CD14-positive monocyte (primary cell): ENCODE results near the gene PNLDC1. TPM values are rescaled to one million over a fixed set of nuclear protein-coding genes. Genes with fewer than 3 reads are reported as not detected.
"Not testable (repeated sequence)": the region's sequence is repeated elsewhere in the genome, so short reads cannot be mapped to it uniquely, and the experiment has no call there.

ENCODE experiments used
- DNase-seq, 3 donors: peaks; one replicate each; pipeline ENCODE4 v3.0.0-alpha.2; 2011 to 2022
- H2AFZ ChIP-seq: 2 replicates; pipeline ENCODE4 v1.6.0; 2012; ENCODE audit warnings: mild to moderate bottlenecking, low read depth, low read length, inconsistent platforms; ENCODE audit not compliant: insufficient read depth, poor library complexity, severe bottlenecking
- H3K27ac ChIP-seq, 2 donors: 1 replicate in 1 of 2; 2 replicates in 1 of 2; pipeline ENCODE4 v1.5.1; 2012 to 2013; ENCODE audit warnings: low read length in 2 of 2, control low read depth in 1 of 2, inconsistent platforms in 1 of 2, low read depth in 1 of 2, mild to moderate bottlenecking in 1 of 2
- H3K27me3 ChIP-seq, 2 donors: one replicate each; pipeline versions ENCODE4 v1.6.0 to v1.6.1; 2011 to 2013; ENCODE audit warnings: low read length in 2 of 2; ENCODE audit not compliant: control insufficient read depth in 2 of 2, insufficient read depth in 2 of 2
- H3K36me3 ChIP-seq, 2 donors: replicated peaks in 1 of 2; 1 replicate in 1 of 2; 2 replicates in 1 of 2; pipeline versions ENCODE4 v1.5.1 to v1.6.1; 2012 to 2013; ENCODE audit warnings: low read length in 2 of 2, control low read depth in 1 of 2, inconsistent platforms in 1 of 2, mild to moderate bottlenecking in 1 of 2; ENCODE audit not compliant: insufficient read depth in 2 of 2, control insufficient read depth in 1 of 2
- H3K4me1 ChIP-seq, 2 donors: 1 replicate in 1 of 2; 2 replicates in 1 of 2; pipeline versions ENCODE4 v1.5.1 to v1.6.1; 2012 to 2013; ENCODE audit warnings: low read length in 2 of 2, control low read depth in 1 of 2, inconsistent platforms in 1 of 2, mild to moderate bottlenecking in 1 of 2, moderate library complexity in 1 of 2; ENCODE audit not compliant: insufficient read depth in 2 of 2, control insufficient read depth in 1 of 2
- H3K4me2 ChIP-seq: replicated peaks from 2 replicates; pipeline ENCODE3; 2012; ENCODE audit warnings: low read length, moderate library complexity, mild to moderate bottlenecking; ENCODE audit not compliant: poor library complexity, severe bottlenecking; ENCODE audit errors: extremely low read depth
- H3K4me3 ChIP-seq, 3 experiments: fragments of 200-600 bp in 1 of 3; sonication (generic) in 1 of 3; replicated peaks in 1 of 3; 1 replicate in 2 of 3; 2 replicates in 1 of 3; pipeline ENCODE4 v1.5.1; 2011 to 2013; ENCODE audit warnings: low read length in 3 of 3, mild to moderate bottlenecking in 3 of 3, control low read depth in 2 of 3, low read depth in 2 of 3, inconsistent platforms in 1 of 3, moderate library complexity in 1 of 3
- H3K79me2 ChIP-seq: 2 replicates; pipeline ENCODE4 v1.6.0; 2012; ENCODE audit warnings: mild to moderate bottlenecking, control low read depth, inconsistent platforms, low read length, moderate library complexity; ENCODE audit not compliant: insufficient read depth
- H3K9ac ChIP-seq: 2 replicates; pipeline ENCODE4 v1.6.0; 2017; ENCODE audit warnings: low read length, mild to moderate bottlenecking; ENCODE audit not compliant: insufficient read depth, poor library complexity, severe bottlenecking
- H3K9me3 ChIP-seq, 2 donors: replicated peaks in 1 of 2; 1 replicate in 1 of 2; 2 replicates in 1 of 2; pipeline versions ENCODE4 v1.5.1 to v1.6.1; 2012 to 2013; ENCODE audit warnings: low read length in 2 of 2, control low read depth in 1 of 2; ENCODE audit not compliant: control insufficient read depth in 1 of 2, insufficient read depth in 1 of 2
- H4K20me1 ChIP-seq: 2 replicates; pipeline ENCODE4 v1.6.0; 2012; ENCODE audit warnings: mild to moderate bottlenecking, low read length, control low read depth, moderate library complexity; ENCODE audit not compliant: insufficient read depth
- H3K27ac Mint-ChIP-seq, 7 donors: one replicate each; pipeline ENCODE4 v1.8.0; 2020; ENCODE audit warnings: mild to moderate bottlenecking in 7 of 7, mixed read lengths in 7 of 7, moderate library complexity in 6 of 7, inconsistent platforms in 2 of 7
- H3K27me3 Mint-ChIP-seq, 3 donors: one replicate each; pipeline ENCODE4 v1.8.0; 2021 to 2022; ENCODE audit warnings: low read depth in 3 of 3, mild to moderate bottlenecking in 3 of 3, mixed read lengths in 3 of 3, moderate library complexity in 3 of 3, inconsistent platforms in 1 of 3
- H3K36me3 Mint-ChIP-seq, 2 donors: one replicate each; pipeline ENCODE4 v1.8.0; 2020; ENCODE audit warnings: mixed read lengths in 2 of 2, inconsistent platforms in 1 of 2, mild to moderate bottlenecking in 1 of 2
- H3K4me1 Mint-ChIP-seq: one replicate; pipeline ENCODE4 v1.8.0; 2020; ENCODE audit warnings: mild to moderate bottlenecking, mixed read lengths
- H3K4me3 Mint-ChIP-seq, 2 donors: one replicate each; pipeline ENCODE4 v1.8.0; 2020; ENCODE audit warnings: mild to moderate bottlenecking in 2 of 2, mixed read lengths in 2 of 2, moderate library complexity in 1 of 2
- H3K9me3 Mint-ChIP-seq, 7 donors: one replicate each; pipeline ENCODE4 v1.8.0; 2020 to 2022; ENCODE audit warnings: mixed read lengths in 7 of 7, mild to moderate bottlenecking in 6 of 7, moderate library complexity in 6 of 7, inconsistent platforms in 2 of 7
- CTCF ChIP-seq: fragments of 200-600 bp; IDR thresholded peaks from one replicate; pipeline ENCODE4 v1.8.0; 2022; ENCODE audit warnings: antibody characterized with exemption, mild to moderate bottlenecking
- WGBS: methylation state at CpG from one replicate; pipeline ENCODE4 v1.1.5; 2013; ENCODE audit warnings: missing lambda C conversion rate; ENCODE audit not compliant: insufficient coverage; 5-methylcytosine and 5-hydroxymethylcytosine counted together
- intact Hi-C, 2 donors: fragments of 100-400 bp; cut with micrococcal nuclease; formaldehyde crosslinking; loops; one replicate each; pipeline versions ENCODE4 v1.15.0 to v1.15.1; 2023
- polyA plus RNA-seq, 3 donors: library from polyadenylated mRNA; depleted of rRNA in 1 of 3; unstranded in 2 of 3; stranded (reverse) in 1 of 3; fragments of 300-500 nt in 2 of 3; fragments of >200 nt in 1 of 3; fragmentation: Illumina TruSeq in 2 of 3; gene quantifications; 1 replicate in 2 of 3; 2 replicates in 1 of 3; pipeline ENCODE4 v1.2.3, GENCODE V29; 2012 to 2021

The PNLDC1 gene
- polyA plus RNA-seq, 3 donors: 0.56 TPM; not detected in 2

DNA sequence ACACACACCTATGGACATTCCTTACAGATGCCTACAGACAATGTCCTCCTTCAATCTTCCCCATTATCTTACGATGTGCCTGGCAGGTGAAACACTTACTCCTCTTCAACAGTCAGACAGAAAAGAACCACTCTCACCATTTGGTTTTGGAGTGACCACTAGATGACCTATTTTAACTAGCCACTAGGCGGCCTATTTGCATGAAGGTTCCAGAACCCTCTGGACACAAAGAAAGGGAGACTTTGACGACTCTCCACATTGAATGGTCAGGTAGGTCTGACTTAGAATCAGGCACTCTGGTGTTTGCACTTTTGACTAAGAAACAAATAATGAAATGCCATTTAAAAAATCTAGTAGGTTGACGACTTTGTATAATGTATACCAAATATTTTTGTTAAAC, 42.0 kb downstream of the PNLDC1 start:
- Histone ChIP-seq H3K4me1 (no peaks in the 10 kb centered on the region), H3K36me3 (no peaks in the 10 kb centered on the region), H3K79me2 (no peaks in the 10 kb centered on the region), H4K20me1 (no peaks in the 10 kb centered on the region), H3K4me3 (no peak overlapping the region), H3K27me3 (no peaks in the 10 kb centered on the region), H3K9me3 (no peaks in the 10 kb centered on the region), H3K4me2 (peak overlapping the region; percentile 22), H2AFZ (no peak overlapping the region), H3K9ac (no peak overlapping the region), H3K27ac (no peak overlapping the region)
- Mint-ChIP-seq H3K27me3 (peaks cover 2 to 5% (median 2%) of the 10 kb centered on the region in 3 donors), H3K9me3 (peaks cover 2 to 18% (median 10%) of the 10 kb centered on the region in 7 donors), H3K4me3 (no peak overlapping the region), H3K4me1 (no peaks in the 10 kb centered on the region), H3K27ac (peak overlapping the region in 1 of 7 donors; percentile 26), H3K36me3 (no peaks in the 10 kb centered on the region)
- no peak for TF ChIP-seq CTCF
- intact Hi-C loops: no loop called here
- DNase-seq: no peak
- whole genome bisulfite sequencing: no CpG with 5 or more reads among the region's 4 CpGs

- H3K4me3 Mint-ChIP-seq: no peak overlapping the region
- no peaks in the 10 kb centered on the region for H3K36me3 Mint-ChIP-seq
Observed at GRCh38 chr6:159844737-159845645, 44.9 kb downstream of the PNLDC1 start.

GRCh38 chr6:159848552-159848951, 48.5 kb downstream of the PNLDC1 start:
- H3K4me3 ChIP-seq, H4K20me1 ChIP-seq, H3K36me3 ChIP-seq, H3K4me1 ChIP-seq, H3K27ac Mint-ChIP-seq, H3K27me3 ChIP-seq, H3K4me2 ChIP-seq, H3K79me2 ChIP-seq, H3K36me3 Mint-ChIP-seq, H3K4me1 Mint-ChIP-seq, H3K27me3 Mint-ChIP-seq, H3K4me3 Mint-ChIP-seq, H3K9ac ChIP-seq, intact Hi-C loops, H2AFZ ChIP-seq, DNase-seq, H3K27ac ChIP-seq: not testable (repeated sequence)
- WGBS: 100% methylated on average over 5 of the region's 5 CpGs
- H3K9me3 Mint-ChIP-seq: peaks cover 6 to 18% (median 11%) of the 10 kb centered on the region in 7 donors
- peaks cover 0 to 10% of the 10 kb centered on the region in 2 donors for H3K9me3 ChIP-seq

More at GRCh38 chr6:159844737-159845645, 44.9 kb downstream of the PNLDC1 start:
- Mint-ChIP-seq H3K27me3 (peaks cover 0 to 3% (median 0%) of the 10 kb centered on the region in 3 donors), H3K9me3 (peaks cover 8 to 30% (median 23%) of the 10 kb centered on the region in 7 donors), H3K4me1 (no peaks in the 10 kb centered on the region), H3K27ac (no peak overlapping the region)
- Histone ChIP-seq H2AFZ (no peak overlapping the region), H3K79me2 (no peaks in the 10 kb centered on the region), H3K4me1 (no peaks in the 10 kb centered on the region), H3K9me3 (peaks cover 0 to 10% of the 10 kb centered on the region in 2 donors), H3K4me3 (no peak overlapping the region), H3K27me3 (no peaks in the 10 kb centered on the region), H3K9ac (no peak overlapping the region), H4K20me1 (no peaks in the 10 kb centered on the region), H3K36me3 (no peaks in the 10 kb centered on the region), H3K27ac (no peak overlapping the region), H3K4me2 (no peak overlapping the region)
- WGBS: 93% methylated on average over 11 of the region's 13 CpGs
- intact Hi-C loops: no loop called here
- DNase-seq: no peak
- no peak for TF ChIP-seq CTCF
